ENCODE data around the gene PCNA.
"Not testable (repeated sequence)": the region's sequence is repeated elsewhere in the genome, so short reads cannot be mapped to it uniquely, and the experiment has no call there.

DNA sequence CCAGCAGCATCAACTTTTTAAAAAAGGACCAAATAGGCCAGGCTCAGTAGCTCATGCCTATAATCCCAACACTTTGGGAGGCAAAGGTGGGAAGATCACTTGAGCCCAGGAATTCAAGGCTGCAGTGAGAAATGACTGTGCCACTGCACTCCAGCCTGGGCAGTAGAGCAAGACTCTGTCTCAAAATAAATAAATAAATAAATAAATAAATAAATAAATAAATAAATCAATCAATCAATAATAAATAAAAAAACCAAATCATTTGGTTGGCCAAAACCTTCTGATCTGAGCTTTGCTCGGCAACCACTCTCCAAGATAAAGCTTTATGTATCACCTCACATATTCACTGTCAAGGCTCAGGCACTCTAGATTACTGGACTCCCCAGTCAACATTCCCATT lies 20.7 kb downstream of the PCNA start:
- TF ChIP-seq, protein P1, sequence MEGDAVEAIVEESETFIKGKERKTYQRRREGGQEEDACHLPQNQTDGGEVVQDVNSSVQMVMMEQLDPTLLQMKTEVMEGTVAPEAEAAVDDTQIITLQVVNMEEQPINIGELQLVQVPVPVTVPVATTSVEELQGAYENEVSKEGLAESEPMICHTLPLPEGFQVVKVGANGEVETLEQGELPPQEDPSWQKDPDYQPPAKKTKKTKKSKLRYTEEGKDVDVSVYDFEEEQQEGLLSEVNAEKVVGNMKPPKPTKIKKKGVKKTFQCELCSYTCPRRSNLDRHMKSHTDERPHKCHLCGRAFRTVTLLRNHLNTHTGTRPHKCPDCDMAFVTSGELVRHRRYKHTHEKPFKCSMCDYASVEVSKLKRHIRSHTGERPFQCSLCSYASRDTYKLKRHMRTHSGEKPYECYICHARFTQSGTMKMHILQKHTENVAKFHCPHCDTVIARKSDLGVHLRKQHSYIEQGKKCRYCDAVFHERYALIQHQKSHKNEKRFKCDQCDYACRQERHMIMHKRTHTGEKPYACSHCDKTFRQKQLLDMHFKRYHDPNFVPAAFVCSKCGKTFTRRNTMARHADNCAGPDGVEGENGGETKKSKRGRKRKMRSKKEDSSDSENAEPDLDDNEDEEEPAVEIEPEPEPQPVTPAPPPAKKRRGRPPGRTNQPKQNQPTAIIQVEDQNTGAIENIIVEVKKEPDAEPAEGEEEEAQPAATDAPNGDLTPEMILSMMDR (IDR thresholded peaks at IDR 0.05), result not testable (repeated sequence)
- TF ChIP-seq POLR2AphosphoS5 (IDR thresholded peaks at IDR 0.05), result not testable (repeated sequence)

Measured in prostate gland (tissue), 2 donors.